ENCODE results near the gene PDE10A.

The PDE10A gene

DNA sequence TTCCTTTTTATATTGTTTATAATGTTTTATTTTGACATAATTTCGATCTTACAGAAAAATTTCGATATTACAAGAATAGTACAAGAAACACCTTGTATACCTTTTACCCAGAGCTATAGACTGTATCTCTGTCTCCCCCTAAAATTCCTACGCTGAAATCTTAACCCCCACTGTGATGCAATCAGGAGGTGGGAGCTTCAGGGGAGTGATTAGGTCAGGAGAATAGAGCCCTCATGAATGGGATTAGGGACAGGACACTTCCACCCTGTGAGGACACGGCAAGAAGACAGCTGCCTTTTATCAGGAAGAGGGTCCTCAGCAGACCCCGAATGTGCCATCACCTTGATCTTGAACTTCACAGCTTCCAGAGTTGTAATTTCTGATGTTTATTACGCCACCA lies 204.9 kb downstream of the PDE10A start:
- no peak for DNase-seq

DNA sequence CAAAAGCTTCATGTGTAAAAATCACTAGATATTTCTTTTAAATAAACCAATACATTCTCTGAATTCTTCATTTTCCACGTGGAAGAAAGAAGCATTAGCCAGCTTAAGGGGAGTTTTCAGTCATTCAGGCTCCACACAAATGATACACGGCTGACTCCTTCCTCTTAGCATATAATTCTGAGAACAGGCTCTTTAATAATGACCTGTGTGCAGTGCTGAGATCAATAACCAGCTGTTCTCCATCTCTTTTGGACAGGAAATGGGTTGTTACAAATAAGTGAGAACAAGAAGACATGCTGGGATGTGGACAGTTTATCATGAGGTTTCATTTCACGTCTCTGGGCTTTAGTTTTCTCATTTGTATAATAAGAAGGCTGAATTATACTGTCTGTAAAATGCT lies 206.8 kb downstream of the PDE10A start:
- DNase-seq = no peak

DNA sequence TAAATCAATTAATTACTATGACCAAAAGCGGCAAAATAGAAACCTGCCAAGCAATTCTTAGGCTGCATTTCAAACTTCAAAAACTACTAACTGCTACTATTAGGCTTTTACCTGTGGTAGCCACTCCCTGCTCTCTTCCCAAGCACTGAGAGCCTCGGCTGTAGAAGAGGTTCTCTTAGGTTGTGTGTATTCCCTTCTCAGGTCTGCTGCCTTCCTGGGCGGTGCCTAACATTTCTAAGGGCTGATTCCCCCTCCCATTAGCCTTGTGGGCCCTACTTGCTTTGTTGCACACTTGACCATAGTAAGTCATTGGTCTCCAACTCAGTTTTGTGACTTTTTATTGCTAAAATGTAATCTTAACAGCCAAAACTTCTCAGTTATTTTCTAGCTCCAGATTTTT lies 207.6 kb downstream of the PDE10A start:
- DNase-seq = no peak

DNA sequence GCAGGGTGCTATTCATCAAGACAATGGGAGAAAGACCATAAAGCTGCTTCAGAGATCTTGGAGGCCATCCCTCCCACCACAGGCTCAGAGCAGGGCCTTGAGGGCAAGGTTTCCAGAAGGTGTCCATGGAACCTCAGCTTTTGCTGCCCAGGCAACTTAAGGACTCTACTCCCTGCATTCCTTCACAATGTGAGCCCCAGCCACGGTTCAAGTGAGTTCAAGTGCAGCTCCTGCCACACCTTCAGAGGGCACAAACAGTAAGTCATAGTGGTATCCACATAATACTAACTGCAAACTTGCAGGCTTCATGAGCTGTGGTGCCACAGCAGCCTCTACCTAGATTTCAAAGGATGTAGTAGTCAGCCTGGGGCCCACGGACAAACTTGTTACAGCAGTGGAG lies 209.6 kb downstream of the PDE10A start:
- DNase-seq = no peak

DNA sequence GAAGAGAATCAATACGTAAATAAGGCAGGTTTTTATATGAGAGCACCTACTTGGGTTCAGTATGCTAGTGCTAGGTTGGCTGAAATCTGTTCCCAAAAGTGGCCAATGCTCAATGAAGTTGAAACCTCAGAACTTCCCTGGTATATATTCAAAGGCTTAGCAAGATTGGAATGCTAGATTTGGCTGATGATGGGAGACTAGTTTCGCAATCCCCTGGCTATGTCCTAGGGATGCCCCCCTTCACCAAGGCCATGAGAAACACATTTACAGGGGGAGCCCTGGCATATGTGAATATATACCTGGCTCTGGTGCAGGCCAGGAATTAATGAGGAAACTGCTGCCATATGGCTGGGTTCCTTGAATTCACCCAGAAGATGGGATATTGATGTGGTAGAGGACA lies 211.2 kb downstream of the PDE10A start:
- DNase-seq = no peak

DNA sequence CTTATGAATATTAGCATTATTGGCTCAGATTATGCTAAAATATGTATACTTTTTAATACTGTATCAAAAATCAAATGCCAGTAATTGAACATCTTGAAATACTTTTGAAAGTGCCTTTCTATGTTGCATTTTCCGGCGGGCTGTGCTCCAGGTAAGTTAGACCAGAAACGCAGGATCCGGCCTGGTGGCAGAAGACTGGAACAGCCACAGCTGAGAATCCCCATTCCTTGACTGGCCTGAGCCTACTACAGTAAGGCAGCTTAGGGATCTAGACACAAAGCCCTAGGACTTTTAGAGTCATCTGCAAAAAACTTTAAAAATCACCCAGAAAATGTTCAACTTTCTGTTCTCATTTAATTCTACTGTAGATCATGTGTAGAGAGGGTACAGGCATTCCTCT lies 214.8 kb downstream of the PDE10A start:
- DNase-seq = no peak

DNA sequence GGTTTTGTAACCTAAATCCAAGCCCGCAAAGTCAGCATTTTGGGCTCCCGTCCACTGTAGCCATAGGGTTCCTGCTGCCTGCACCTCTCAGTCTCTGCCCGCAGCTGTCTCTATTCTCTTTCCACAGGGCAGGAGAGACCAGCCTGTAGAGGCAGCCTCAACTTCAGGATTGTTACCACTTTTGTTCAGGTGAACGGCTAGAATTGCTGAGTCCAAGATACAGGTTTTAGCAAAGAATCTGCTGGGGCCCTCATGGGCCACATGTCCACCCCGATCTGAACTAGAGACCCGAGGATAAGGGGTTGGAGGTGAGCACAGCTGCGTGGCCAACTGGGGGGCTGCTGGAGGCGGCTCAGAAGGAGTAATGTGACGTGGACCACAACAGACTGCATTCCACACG lies 215.9 kb downstream of the PDE10A start:
- no peak for DNase-seq

DNA sequence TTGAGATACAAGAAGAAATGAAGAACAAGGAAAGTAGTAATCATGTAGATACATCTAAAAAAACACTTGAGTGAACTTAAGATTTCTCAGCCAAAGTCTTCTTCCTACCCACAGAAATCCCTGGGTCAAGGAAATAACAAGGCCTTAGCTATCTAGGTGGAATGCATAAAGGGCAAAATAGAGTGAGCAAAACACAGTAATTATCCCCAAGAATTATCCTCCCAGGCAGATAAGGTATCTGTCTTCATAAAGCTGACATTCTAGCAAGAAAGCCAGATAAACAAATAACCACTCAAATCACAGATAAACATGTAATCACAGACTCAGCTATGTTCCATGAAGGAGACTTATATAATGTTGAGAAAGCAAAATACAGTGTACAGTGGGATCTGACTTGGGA lies 216.7 kb downstream of the PDE10A start:
- DNase-seq = no peak

DNA sequence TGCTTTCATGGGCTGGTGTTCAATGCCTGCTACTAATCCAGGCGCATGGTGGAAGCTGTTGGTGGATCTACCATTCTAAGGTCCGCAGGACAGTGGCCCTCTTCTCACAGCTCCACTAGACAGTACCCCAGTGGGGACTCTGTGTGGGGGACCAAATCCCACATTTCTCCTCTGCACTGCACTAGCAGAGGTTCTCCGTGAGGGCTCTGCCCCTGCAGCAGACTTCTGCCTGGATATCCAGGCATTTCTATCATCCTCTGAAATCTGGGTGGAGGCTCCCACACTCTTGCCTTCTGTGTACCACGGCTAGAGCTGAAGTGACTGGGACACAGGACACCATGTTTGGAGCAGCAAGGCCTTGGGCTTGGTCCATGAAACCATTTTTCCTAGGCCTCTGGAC lies 219.6 kb downstream of the PDE10A start:
- DNase-seq = no peak

DNA sequence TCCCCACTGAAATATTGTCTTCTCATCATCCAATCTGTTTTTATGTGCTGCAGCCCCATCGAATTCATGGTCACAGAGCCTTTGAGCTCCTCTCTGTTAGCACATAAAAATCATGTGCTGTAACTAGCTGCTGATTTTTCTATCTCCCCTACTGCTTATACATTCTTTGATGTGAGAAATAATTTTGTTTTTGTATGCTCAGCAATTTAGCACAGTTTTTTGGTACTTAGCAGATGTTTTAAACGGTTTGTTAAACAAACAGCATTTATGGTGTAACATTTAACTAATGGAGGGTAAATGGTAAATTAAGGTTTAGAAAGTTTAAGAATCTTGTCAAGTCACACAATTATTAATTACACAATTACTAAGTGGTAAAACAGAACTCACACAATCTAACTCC lies 221.9 kb downstream of the PDE10A start:
- no peak for DNase-seq

DNA sequence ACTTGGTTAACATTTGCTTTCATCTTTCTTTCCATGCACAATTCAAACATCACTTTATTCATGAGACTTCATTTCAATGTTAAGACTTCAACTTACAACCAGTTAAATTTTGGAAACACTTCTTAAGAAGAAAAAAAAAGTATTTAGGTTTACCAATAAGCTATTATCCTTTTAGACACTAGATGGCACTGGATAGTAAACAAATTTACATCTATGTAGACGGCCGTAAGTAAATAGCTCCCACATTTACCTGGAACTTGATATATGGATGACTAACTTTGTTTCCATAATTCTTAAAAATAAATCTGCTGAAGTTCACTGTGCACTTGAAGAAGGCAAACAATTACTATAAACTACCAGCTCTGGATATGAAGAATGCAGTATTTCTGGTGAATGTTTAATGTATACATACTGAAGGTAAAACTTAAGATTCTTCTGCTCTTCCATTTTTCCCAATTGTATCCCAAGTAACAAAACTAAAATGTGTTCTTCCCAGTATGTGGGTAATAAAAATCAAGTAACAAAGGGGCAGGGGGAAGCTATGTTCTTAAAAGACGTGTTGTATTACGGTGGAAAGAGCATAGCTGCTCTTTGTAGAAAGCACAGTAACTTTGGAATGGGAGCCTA lies 223.0 kb downstream of the PDE10A start:
- DNase-seq = peak in 1 of 2 donors; percentile 78

DNA sequence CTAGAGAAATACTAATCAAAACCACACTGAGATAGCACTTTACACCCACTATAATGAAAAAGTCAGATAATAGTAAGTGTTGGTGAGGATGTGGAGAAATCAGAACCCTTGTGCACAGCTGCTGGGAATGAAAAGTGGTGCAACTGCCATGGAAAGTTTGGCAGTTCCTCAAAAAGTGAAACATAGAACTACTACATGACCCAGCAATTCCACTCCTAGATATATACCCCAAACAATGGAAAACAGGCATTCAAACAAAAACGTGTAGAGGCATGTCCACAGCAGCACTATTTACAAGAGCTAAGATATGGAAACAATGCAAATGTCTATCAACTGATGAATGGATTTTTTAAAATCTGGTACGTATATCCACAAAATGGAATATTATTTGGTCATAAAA lies 236.1 kb downstream of the PDE10A start:
- DNase-seq = no peak

DNA sequence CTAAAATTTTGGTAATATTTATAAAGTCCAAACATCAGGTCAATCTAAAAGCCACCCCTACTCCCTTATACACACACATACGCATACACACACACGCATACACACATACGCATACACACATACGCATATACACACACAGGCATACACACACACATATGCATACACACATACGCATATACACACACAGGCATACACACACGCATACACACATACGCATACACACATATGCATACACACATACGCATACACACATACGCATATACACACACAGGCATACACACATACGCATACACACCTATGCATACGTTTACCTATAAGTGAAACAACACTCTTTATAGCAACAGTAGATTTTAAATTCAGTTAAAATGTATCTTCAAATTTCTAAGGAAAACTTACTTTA lies 240.8 kb downstream of the PDE10A start:
- no peak for DNase-seq

DNA sequence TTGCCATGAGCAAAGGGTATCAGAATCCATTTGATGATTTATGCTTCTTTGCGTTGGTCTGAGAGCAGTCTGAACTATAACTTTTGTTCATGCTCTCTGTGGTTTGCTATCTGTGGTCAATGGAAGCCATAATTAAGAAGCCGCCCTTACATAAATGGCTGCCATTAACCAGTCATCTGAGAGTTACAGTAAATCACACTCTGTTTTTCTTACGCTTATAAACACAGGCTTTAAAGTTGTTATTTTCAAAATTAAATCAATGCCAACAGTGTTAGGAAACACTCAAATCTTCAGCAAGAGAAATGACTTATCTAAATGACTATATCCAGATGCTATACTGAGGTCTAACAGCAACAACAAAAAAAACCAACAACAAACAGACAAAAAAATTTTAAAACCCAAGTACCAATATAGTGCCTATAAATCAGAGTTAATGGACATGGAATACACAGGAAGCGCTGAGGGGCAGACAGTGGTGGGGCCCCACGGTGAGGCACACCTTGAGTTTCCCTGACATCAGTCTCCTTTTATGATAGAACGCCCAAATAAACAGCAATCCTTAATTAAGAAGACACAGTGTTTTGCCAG lies 245.7 kb downstream of the PDE10A start:
- no peak for DNase-seq

DNA sequence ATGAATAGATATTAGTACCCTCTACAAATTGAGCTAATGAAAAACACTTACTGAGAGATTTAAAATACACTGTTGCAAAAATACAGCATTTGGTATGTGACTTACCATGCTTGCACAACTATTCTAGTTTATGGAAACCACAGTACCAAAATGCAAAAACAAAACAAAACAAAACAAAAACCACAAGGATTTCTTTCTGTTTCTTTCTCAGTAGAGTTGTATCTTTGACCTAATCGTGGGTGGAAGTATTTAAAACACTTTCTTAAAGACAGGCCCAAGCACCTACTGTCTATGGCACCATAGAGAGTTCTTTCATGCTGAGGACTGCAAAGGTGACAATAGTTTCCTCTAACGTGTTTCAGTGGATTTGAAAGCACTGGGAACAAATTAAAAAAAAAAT lies 258.3 kb downstream of the PDE10A start:
- no peak for DNase-seq

DNA sequence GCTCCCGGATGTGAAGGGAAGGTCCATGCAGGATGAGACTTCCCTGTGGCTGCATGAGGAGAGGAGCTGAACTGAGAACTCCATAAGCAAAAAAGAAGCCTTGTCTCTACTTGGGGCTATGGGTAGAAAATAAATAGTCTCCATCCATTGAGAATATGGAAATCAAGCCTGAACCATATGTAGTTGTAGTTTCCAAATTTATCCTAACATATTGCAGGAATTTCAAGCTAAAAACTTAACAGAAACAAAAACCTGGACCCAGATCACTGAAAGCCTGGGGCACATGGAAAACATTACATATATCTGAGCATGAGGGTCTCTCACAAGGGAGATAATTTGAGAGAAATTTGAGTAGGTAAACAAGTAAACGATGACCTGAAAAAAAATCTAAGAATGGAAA lies 258.7 kb downstream of the PDE10A start:
- DNase-seq = no peak

DNA sequence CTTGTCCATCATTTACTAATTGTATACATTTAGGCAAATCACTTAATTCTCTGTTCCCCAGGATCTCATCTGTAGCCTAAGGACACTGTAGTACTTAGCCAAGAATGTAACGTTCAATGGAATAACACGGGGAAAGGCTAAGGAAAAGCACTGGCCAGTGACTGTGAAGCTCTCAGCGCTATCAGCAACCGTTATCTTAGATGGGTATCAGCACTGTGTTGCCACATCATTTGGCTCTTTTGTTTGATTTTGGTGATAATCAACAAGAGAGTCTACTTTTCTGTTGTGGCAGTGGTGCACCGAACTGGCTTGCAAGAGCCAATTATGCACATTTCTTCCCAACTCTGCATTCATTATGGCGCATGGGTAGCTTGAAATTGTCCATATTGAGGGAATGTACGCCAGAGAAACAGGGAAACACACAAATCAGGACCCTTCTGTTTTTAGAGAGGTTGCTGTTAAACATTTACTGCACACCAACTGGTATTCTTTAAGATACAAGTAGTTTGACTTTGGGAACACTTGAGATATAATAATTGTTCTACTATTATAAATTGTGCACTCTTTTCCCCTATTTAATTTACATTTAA lies 259.9 kb downstream of the PDE10A start:
- no peak for DNase-seq

DNA sequence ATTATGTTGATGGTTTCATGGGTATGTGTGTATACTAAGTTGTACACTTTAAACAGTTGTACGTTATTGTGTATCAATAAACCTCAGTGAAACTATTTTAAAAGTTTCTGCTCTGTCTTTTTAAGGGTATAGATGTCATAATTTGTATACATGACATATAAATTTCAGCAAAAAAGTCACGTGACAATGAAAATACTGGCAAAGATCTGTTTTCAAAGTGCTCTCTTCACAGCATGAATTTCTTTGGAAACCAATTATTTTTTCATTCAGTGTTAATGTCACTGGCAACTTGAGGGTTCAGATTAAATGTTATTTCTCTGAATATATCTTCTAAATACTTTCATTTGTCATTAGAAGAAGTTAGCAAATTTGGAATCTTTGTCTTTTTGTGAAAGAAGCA lies 261.9 kb downstream of the PDE10A start:
- DNase-seq = no peak

DNA sequence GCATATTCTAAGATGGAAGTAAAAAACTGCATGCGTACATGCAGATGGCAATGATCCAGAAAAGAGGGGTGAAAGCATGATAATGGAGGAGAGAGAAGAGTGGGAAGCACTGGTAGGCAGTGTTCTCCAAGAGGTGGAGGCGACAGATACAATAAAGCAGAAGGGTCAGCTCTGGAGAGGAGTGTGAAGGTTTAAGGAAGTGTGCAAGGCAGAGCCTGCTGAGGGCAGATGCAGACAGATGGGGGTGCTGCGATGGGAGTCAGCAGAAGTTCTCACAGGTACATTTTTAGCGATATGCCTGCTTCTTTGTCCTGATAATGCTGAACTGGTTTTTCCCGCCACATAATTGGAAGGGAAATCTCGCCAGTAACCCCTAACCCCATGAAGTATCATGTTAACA lies 272.6 kb downstream of the PDE10A start:
- DNase-seq = no peak

DNA sequence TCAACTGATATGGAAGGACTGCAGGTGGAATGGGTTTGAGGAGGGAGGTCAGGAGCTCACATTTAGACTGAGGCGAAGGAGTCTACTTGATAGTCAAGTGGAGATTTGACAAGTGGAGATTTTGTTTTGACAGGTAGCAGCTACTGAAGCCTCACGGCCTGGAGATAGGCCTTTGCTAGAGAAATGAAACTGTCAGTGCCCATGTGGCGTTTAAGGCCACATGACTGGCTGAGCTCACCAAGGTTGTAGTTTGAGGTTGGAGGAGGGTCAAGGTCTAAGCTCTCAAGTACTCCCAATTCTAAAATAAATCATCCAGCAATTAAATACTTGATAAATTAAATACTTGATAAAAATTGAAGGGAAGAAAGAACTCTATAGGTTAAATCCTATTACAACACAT lies 273.5 kb downstream of the PDE10A start:
- no peak for DNase-seq

DNA sequence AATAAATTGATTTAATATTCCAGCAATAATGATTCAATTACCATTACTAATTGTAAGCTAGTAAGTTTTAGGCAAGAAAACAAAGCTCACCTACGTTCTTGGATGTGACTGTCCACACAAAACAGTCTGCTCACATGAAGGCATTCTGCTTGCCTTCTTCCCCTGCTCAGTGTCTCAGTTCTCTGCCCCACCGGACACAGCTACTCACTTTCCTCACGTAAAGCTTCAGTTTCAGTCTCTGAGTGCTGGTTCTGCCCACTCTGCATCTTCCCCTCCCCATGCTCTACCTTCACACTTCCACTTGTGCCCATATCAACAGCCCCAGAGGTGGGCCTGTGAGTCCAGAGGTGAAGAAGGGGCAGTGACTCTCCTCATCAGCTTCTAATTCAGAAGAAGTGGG lies 279.7 kb downstream of the PDE10A start:
- no peak for DNase-seq

DNA sequence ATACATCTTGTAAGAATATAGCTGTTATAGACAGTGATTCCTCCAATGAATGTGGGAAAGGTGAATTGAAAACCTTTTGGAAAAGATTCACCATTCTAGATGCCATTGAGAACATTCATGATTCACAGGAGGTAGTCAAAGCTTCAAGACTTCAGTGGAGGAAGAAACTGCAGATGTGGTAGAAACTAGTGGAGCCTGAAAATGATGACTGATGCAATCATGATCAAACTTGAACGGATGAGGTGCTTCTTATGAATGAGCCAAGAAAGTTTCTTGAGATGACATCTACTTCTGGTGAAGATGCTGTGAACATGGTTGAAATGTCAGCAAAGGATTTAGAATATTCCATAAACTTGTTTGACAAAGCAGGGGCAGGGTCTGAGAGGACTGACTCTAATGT lies 286.9 kb downstream of the PDE10A start:
- no peak for DNase-seq

DNA sequence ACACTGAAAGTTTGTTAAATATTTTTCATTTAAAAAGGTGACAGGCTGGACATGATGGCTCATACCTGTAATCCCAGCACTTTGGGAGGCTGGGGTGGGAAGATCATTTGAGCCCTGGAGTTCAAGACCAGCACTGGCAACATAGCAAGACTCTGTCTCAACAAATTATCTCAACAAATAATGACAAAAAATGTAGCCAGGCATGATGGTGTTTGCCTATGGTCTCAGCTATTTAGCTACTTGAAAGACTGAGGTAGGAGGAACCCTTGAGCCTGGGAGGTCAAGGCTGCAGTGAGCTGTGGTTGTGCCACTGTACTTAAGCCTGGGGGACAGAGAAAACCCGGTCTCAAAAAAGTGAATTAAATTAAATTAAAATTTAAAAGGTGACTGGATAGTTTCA lies 297.7 kb downstream of the PDE10A start:
- no peak for DNase-seq

DNA sequence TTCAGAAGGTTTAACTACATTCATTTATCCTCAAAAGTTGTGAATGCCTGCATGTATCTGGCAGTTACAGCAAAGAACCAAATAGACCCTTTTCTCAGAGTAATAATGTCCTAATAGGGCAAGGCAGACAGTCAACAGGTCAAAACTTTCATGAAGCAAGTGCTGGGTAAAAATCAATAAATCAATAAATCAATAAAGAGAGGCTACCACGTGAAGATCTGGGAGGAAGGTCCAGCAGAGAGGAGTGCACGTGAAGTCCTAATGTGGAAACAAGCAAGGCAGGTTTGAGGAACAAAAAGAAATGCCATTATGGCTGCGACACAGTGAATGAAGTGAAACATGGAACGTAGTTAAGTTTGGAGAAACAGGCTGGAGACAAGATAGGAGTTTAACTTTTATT lies 317.3 kb downstream of the PDE10A start:
- no peak for DNase-seq

DNA sequence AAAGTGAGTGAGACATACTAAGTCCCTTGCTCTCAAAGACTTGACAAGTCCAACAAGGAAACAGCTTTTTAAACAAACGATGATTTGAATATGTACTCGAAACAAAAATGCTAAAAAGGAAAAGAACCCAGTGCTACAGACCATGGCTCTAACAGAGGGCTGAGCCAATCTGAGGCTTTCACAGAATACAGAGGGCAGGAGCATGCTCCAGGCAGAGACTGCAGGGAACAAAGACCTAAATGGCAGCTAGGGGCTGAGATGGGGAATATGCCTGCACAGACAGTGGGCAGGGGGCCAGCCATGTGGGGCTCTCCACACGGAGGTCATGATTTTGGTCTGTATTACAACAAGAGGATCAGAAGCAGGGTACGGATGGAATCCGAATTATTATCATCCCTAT lies 322.5 kb downstream of the PDE10A start:
- DNase-seq = no peak
